ENCODE results near the gene C1orf159.
"Not testable (repeated sequence)": the region's sequence is repeated elsewhere in the genome, so short reads cannot be mapped to it uniquely, and the experiment has no call there.

Gene C1orf159

GRCh38 chr1:1101503-1101902 is 14.4 kb downstream of the C1orf159 start:
- Histone ChIP-seq H3K36me3 (ENCODE audit: control insufficient read depth, insufficient read depth, low read length) (no peaks in the 10 kb centered on the region), H3K9ac (ENCODE audit: low read length) (no peak overlapping the region), H3K9me3 (ENCODE audit: control insufficient read depth, low read length) (no peaks in the 10 kb centered on the region), H3K4me3 (ENCODE audit: low read length) (no peak overlapping the region), H3K4me1 (ENCODE audit: control insufficient read depth, insufficient read depth, low read length) (no peaks in the 10 kb centered on the region), H3K27me3 (ENCODE audit: control insufficient read depth, insufficient read depth, low read length) (no peaks in the 10 kb centered on the region)

GRCh38 chr1:1100296-1100695 is 15.6 kb downstream of the C1orf159 start:
- Histone ChIP-seq H3K9me3 (ENCODE audit: control insufficient read depth, low read length) (no peaks in the 10 kb centered on the region), H3K36me3 (ENCODE audit: control insufficient read depth, insufficient read depth, low read length) (no peaks in the 10 kb centered on the region), H3K4me1 (ENCODE audit: control insufficient read depth, insufficient read depth, low read length) (no peaks in the 10 kb centered on the region), H3K4me3 (ENCODE audit: low read length) (no peak overlapping the region), H3K27me3 (ENCODE audit: control insufficient read depth, insufficient read depth, low read length) (no peaks in the 10 kb centered on the region), H3K9ac (ENCODE audit: low read length) (no peak overlapping the region)

- H3K9me3 ChIP-seq (ENCODE audit: control insufficient read depth, low read length): no peaks in the 10 kb centered on the region
Measured at GRCh38 chr1:1099506-1100183, 16.2 kb downstream of the C1orf159 start.

GRCh38 chr1:1098681-1099421 is 17.0 kb downstream of the C1orf159 start:
- Histone ChIP-seq H3K9me3 (ENCODE audit: control insufficient read depth, low read length) (no peaks in the 10 kb centered on the region), H3K9ac (ENCODE audit: low read length) (no peak overlapping the region), H3K4me1 (ENCODE audit: control insufficient read depth, insufficient read depth, low read length) (no peaks in the 10 kb centered on the region), H3K27me3 (ENCODE audit: control insufficient read depth, insufficient read depth, low read length) (no peaks in the 10 kb centered on the region), H3K4me3 (ENCODE audit: low read length) (no peak overlapping the region), H3K36me3 (ENCODE audit: control insufficient read depth, insufficient read depth, low read length) (no peaks in the 10 kb centered on the region)

More at GRCh38 chr1:1099506-1100183, 16.2 kb downstream of the C1orf159 start:
- Histone ChIP-seq H3K36me3 (ENCODE audit: control insufficient read depth, insufficient read depth, low read length) (no peaks in the 10 kb centered on the region), H3K4me3 (ENCODE audit: low read length) (no peak overlapping the region), H3K4me1 (ENCODE audit: control insufficient read depth, insufficient read depth, low read length) (no peaks in the 10 kb centered on the region), H3K9ac (ENCODE audit: low read length) (no peak overlapping the region), H3K27me3 (ENCODE audit: control insufficient read depth, insufficient read depth, low read length) (no peaks in the 10 kb centered on the region)

- H3K4me3 ChIP-seq (ENCODE audit: low read length); H3K4me1 ChIP-seq (ENCODE audit: control insufficient read depth, insufficient read depth, low read length); H3K36me3 ChIP-seq (ENCODE audit: control insufficient read depth, insufficient read depth, low read length); H3K27me3 ChIP-seq (ENCODE audit: control insufficient read depth, insufficient read depth, low read length); H3K9me3 ChIP-seq (ENCODE audit: control insufficient read depth, low read length); H3K9ac ChIP-seq (ENCODE audit: low read length): not testable (repeated sequence)
Measured at GRCh38 chr1:1096136-1096535, 19.8 kb downstream of the C1orf159 start.

GRCh38 chr1:1094981-1095380 is 20.9 kb downstream of the C1orf159 start:
- Histone ChIP-seq H3K9ac (ENCODE audit: low read length) (no peak overlapping the region), H3K36me3 (ENCODE audit: control insufficient read depth, insufficient read depth, low read length) (no peaks in the 10 kb centered on the region), H3K4me3 (ENCODE audit: low read length) (no peak overlapping the region), H3K4me1 (ENCODE audit: control insufficient read depth, insufficient read depth, low read length) (no peaks in the 10 kb centered on the region), H3K9me3 (ENCODE audit: control insufficient read depth, low read length) (no peaks in the 10 kb centered on the region), H3K27me3 (ENCODE audit: control insufficient read depth, insufficient read depth, low read length) (no peaks in the 10 kb centered on the region)

GRCh38 chr1:1093610-1093943 is 22.3 kb downstream of the C1orf159 start:
- no peaks in the 10 kb centered on the region for H3K36me3 ChIP-seq (ENCODE audit: control insufficient read depth, insufficient read depth, low read length)
- H3K27me3 ChIP-seq (ENCODE audit: control insufficient read depth, insufficient read depth, low read length): no peaks in the 10 kb centered on the region
- no peaks in the 10 kb centered on the region for H3K9me3 ChIP-seq (ENCODE audit: control insufficient read depth, low read length)
- H3K4me3 ChIP-seq (ENCODE audit: low read length): no peak overlapping the region
- H3K9ac ChIP-seq (ENCODE audit: low read length): no peak overlapping the region
- no peaks in the 10 kb centered on the region for H3K4me1 ChIP-seq (ENCODE audit: control insufficient read depth, insufficient read depth, low read length)

- Histone ChIP-seq H3K4me1 (ENCODE audit: control insufficient read depth, insufficient read depth, low read length) (no peaks in the 10 kb centered on the region), H3K4me3 (ENCODE audit: low read length) (no peak overlapping the region), H3K36me3 (ENCODE audit: control insufficient read depth, insufficient read depth, low read length) (no peaks in the 10 kb centered on the region), H3K27me3 (ENCODE audit: control insufficient read depth, insufficient read depth, low read length) (no peaks in the 10 kb centered on the region), H3K9me3 (ENCODE audit: control insufficient read depth, low read length) (no peaks in the 10 kb centered on the region), H3K9ac (ENCODE audit: low read length) (no peak overlapping the region)
Measured at GRCh38 chr1:1092894-1093609, 22.8 kb downstream of the C1orf159 start.

- Histone ChIP-seq H3K4me3 (ENCODE audit: low read length) (no peak overlapping the region), H3K4me1 (ENCODE audit: control insufficient read depth, insufficient read depth, low read length) (no peaks in the 10 kb centered on the region), H3K9ac (ENCODE audit: low read length) (no peak overlapping the region), H3K27me3 (ENCODE audit: control insufficient read depth, insufficient read depth, low read length) (no peaks in the 10 kb centered on the region), H3K36me3 (ENCODE audit: control insufficient read depth, insufficient read depth, low read length) (no peaks in the 10 kb centered on the region), H3K9me3 (ENCODE audit: control insufficient read depth, low read length) (no peaks in the 10 kb centered on the region)
Measured at GRCh38 chr1:1092149-1092855, 23.6 kb downstream of the C1orf159 start.

GRCh38 chr1:1091344-1092148 is 24.3 kb downstream of the C1orf159 start:
- H3K4me3 ChIP-seq (ENCODE audit: low read length): no peak overlapping the region
- no peaks in the 10 kb centered on the region for H3K9me3 ChIP-seq (ENCODE audit: control insufficient read depth, low read length)
- H3K36me3 ChIP-seq (ENCODE audit: control insufficient read depth, insufficient read depth, low read length): no peaks in the 10 kb centered on the region
- no peaks in the 10 kb centered on the region for H3K27me3 ChIP-seq (ENCODE audit: control insufficient read depth, insufficient read depth, low read length)
- no peaks in the 10 kb centered on the region for H3K4me1 ChIP-seq (ENCODE audit: control insufficient read depth, insufficient read depth, low read length)
- no peak overlapping the region for H3K9ac ChIP-seq (ENCODE audit: low read length)
